NCI-H146 treated with DMSO at 0.1 percent for 48 hours (cell line): ENCODE measurements around the gene FCN1.

ENCODE experiments used
- DNase-seq: peaks from one replicate; lab custom pipeline; 2025; ENCODE audit not compliant: unreplicated experiment; lab: John Stamatoyannopoulos, UW

Gene FCN1

DNA sequence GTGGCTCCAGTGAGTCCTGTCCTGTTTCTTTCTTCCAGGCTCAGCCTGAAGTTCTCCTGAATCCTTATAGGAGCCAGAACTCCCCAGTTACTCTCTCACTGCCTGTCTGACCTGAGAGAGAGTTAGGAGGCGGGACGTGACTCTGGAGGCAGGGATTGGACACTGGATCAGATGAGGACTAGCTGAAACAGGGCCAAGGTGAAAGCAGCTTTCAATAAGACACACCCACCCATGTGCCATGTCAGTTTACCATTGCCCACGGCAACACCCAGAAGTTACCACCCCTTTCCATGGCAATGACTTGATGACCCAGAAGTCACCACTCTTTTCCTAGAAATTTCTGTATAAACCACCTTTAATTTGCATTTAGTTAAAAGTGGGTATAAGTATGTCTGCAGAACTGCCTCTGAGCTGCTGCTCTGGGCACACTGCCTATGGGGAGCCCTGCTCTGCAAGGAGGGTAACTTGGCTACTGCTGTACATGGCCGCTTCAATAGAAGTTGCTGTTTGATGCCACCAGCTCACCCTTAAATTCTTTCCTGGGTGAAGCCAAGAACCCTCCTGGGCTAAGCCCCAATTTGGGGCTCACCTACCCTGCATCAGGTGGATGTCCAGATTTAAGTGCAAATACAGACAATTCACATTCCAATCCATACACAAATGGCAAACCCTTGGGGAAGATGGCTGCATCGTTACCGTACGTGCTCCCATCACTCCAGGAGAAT, 23.4 kb downstream of the FCN1 start:
- no peak for DNase-seq

DNA sequence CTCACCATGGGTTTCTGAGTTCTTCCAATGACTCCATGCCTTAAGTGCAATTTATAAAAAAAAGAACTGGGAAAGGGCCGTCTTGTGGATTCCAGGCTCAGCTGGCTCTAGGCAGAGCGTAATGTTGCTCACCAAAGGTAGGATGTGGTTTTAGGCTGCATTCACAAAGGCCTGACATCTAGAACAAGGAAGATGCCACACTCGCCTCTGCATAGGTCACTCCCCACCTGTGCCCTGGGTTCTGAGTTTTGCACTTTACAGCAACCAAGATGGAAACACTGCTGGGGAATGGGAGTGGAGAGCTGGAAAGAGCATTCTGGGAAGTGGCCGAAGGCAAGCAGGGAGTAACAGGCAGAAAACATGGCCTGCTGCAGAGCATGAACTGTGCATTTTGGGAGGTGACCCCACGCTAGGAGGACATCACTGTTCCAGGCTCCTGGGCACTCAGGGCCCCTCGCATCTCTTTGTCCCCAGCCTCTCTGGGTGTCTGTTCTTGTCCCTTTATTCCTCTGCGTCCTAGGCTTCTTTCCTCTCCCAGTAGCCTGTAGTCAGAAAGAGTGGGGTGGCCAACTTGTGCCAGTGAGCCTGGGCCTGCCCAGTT, 24.8 kb downstream of the FCN1 start:
- DNase-seq = no peak

DNA sequence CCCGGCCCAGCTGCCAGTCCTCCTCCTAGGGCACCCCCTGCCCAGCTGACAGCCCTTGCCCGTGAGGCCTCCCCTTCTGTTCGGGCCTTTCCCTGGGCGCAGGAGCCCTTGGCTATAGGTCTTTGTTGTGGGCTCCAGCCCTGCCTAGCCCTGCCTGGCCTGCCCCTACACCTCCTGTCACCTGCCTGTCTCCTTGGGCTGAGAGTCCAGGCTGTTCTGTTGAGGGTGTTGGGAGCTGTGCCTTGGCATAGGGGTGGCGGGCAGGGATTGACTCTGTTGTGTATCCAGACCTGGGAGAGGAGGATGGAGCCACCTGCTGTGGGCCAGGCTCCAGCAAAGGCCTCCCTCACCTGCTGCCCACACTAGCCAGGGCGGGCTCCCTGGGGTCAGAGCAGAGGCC, 25.5 kb downstream of the FCN1 start:
- DNase-seq = no peak

DNA sequence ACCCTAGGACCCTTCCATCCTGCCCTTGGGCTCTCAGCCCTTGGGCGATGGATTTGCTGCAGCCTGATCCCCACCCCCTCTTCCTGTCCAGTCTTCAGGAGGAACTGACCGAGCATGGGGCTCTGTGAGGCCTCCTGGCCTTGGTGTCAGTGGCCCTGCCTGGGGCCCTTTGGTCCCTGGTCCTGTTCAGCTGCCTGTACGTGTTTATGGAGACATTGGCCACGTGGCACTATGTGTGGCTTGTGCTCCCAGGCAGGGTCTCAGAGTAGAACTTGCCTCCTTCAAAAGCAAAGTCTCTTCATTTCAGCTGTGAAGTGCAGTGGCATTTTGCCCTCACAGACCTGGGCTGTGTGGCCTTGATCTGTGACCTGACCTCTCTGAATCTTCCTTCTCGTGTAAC, 26.0 kb downstream of the FCN1 start:
- DNase-seq = no peak

DNA sequence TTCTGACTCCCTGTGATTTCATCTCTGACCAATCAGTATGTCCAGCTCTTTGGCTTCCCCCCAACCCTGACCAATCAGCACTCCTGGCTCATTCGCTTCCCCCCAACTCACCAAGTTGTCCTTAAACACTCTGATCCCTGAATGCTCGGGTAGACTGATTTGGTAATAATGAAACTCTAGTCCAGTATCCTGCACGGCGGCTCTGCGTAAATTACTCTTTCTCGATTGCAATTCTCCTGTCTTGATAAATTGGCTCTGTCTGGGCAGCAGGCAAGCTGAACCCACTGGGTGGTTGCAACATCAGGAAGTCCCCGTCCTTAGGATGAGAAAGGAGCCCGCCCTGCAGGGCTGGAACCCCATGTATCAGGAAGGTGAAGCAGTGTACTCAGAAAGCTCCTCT, 26.7 kb downstream of the FCN1 start:
- DNase-seq = no peak

DNA sequence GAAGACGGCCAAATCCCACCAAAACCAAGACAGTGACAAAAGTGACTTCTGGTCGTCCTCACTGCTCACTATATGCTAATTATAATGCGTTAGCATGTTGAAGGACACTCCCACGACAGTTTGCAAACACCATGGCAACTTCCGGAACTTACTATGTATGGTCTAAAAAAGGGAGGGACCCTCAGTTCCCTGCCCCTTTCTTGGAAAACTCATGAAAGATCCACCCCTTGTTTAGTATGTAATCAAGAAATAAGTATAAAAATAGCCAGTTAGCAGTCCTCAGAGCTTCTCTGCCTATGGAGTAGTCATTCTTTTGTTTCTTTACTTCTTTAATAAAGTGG, 27.6 kb downstream of the FCN1 start:
- DNase-seq = no peak

DNA sequence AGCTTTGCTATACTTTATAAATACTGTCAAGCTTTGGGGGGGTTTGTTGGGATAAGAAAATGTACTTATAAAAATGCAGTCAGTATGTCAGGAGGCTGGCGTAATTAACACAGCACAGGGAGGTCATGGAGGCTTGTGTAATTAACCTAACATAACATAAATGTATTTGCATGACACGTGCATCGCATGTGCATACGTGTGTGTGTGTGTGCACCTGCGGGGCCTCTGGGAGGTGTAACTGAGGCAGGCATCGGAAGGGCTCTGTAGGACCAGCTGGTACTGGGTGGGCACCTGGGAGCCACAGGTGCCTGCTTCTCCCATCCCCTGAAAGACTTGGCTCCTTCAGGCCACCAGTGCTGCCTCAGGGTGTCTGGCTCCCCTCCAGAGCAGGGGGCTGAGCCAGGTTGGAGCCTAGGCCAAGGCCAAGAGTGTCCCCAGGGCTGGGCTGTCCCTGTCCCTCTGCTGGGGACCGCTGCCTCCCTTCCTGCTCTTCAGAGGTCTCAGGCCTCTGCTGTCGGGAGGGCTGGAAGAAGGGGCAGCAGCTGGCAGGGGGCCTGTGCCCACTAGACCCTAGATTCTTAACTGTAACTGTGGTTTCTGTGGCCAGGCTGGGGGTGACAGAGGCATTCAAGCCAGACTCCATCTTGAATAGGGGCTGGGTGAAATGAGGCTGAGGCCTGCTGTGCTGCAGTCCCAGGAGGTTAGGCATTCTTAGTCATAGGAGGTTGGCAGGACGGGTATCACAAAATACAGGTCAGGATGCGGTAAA, 28.1 kb downstream of the FCN1 start:
- no peak for DNase-seq

DNA sequence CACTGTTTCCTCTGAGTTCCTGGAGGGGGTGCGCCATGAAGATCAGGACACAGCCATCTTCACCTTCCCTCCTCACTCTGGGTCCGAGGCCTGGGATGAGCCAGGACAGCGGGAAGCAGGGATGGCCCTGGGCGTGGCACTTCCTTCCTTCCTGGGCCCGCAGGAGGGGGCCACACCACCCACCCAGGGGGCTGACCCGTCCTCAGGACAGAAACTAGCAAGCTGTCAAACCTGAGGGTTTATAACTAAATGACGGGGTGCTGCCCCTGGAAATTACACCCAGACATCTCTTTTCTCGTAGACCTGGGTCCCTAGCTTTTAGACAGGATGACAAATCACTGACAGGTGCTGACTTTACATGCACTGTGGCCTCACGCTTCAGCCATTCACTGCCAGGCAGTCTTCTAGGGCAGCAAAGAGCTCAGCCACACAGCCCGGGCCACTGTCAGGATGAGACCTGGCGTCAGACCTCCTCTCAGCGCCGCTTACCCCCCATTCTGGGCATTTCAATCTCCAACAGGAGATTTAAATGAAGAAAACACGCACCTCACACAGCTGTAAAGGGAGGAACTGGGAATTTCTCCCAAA, 29.0 kb downstream of the FCN1 start:
- DNase-seq = no peak

DNA sequence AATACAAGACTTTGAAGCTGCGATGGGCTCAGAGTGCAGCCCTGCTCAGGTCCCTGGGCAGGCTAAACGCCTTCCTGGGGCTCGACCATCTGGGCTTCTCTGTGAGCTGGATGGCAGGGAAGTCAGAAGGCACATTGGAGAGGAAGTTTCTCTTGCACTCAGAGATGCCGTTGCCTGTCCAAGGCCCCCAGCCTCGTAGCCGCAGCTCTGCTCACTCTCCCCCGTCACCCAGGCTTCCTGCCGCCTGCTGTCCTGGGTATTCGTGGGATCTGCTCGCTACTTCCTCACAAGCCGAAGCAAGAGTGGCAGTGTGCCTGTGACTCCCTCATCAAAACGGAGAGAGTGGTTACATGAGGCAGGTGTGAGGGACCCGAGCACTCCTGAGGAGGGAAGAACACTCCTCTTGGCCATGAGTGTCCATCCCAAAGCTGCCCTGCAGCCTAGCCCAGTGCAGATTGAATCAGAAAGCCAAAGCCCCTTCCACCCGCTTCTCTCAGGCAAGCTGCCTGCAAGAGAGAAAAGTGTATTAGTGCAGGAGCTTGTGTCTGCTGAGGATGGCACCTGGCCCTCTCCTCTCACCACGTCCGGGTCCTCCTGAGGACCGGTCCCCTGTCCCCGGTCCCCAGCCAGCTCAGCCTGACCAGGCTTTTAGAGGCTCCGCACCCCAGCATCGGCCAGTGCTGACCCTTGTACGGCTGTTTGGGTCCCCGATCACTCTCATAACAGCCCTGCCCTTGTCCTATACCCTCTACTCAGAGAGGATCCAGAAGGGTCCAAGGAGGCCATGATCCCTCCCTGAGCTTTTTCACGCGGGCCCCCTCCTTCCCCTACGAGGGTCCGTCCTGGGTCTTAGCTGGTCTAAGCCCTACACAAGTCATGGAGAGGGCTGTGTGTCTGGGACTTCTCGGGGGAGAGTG, 29.8 kb downstream of the FCN1 start:
- DNase-seq = no peak

DNA sequence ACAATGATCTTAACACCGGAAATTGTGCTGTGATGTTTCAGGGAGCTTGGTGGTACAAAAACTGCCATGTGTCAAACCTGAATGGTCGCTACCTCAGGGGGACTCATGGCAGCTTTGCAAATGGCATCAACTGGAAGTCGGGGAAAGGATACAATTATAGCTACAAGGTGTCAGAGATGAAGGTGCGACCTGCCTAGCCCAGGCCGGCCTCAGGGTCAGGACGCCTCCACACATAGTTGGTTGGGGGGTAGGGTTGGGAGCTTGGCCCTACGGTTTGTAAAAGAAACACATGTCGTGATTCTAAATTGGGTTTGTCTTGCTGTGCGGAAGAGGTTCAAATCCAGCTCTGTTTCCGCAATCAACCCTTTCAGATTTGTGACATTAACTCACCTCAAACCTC, 30.5 kb downstream of the FCN1 start:
- DNase-seq = no peak

DNA sequence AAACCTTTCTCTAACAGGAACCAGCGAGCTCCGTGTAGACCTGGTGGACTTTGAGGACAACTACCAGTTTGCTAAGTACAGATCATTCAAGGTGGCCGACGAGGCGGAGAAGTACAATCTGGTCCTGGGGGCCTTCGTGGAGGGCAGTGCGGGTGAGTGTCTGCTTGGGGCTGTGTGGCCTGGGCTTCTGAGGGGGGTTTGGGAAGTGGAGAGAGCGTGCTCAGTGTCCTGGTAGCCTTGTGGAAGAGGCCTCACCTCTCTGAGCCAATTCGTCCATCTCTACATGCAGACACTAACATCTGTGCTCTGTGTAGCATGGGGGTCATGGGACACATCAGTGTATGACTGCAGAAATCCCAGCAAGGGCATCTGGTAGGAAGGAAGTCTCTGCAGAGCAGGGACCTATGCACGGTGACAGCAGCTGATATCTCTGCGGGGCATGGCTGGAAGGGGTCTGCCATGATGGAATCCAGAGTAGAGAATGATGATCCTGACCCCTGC, 31.2 kb downstream of the FCN1 start:
- DNase-seq = no peak

DNA sequence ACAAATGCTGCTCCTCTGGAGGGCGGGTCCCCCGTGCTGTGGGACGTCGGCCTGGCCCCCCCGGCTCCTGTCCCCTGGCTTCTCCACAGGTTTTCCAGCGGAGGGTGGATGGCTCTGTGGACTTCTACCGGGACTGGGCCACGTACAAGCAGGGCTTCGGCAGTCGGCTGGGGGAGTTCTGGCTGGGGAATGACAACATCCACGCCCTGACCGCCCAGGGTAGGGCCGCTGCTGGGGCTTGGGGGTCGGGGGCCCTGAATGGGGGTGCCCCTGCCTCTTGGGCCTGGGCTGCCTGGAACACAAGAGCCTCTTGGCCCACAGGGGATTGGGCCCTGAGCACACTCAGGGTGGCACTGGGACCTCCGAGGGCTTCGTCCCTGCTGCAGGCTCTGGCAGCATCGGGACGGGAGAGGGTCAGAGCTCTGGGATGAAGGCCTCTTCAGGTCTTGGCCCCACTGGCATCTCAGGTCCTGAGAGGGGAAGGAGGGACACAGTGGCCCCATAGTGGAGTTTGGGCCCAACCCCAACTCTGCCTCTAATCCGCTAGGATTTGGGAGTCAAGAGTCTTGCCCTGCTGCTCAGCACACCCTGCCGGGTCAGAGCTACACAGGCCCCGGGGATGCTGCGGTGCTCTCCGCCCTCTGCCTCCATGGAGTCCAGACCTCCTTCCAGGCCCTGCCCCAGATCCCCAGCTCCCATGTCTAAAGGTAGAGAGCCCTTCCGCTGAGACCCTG, 31.9 kb downstream of the FCN1 start:
- no peak for DNase-seq

DNA sequence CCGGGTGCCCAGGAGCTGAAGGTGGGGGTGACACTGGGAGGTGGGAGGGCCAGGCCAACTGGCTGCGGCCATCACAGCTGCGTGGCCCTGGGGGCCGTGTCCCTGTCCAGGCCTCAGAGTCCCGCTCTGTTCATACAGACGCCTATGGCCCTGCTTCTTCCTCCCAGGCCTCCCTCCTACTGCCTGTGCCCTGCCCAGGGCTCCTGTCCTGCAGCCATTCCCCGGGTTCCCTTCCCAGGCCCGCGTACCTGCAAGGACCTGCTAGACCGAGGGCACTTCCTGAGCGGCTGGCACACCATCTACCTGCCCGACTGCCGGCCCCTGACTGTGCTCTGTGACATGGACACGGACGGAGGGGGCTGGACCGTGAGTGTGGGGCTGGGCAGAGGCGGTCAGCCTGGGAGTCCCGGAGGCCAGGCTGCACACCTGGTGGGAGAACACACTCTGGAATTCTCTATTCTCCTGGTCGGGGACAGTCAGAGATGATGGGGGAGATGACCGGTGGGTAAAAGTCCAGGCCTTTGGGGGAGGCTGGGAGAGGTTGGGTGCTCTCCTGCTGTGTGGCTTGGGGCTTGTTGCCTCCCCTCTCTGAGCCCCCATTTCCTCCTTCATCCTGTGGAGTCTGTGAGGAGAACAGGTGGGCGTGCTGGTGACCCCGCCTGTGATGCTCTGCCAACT, 32.6 kb downstream of the FCN1 start:
- DNase-seq = no peak

DNA sequence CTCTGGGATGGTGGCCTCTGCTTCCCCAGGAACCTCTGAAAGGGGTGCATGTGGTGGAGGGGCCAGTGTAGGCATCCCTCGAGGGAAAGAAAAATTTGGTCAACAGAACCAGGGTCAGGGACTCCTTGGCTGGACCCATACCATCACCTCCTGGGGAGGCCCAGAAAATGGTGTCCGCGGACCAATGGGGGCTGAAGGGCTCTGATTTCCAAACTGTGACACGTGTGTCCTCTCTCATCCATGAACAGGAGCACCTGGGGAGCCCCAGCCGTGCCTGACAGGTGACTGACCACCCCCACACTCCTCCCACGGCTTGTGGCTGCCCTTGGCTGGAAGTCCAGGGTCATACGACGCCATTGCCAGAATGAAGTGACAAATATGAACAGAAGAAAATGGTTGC, 33.2 kb downstream of the FCN1 start:
- no peak for DNase-seq

DNA sequence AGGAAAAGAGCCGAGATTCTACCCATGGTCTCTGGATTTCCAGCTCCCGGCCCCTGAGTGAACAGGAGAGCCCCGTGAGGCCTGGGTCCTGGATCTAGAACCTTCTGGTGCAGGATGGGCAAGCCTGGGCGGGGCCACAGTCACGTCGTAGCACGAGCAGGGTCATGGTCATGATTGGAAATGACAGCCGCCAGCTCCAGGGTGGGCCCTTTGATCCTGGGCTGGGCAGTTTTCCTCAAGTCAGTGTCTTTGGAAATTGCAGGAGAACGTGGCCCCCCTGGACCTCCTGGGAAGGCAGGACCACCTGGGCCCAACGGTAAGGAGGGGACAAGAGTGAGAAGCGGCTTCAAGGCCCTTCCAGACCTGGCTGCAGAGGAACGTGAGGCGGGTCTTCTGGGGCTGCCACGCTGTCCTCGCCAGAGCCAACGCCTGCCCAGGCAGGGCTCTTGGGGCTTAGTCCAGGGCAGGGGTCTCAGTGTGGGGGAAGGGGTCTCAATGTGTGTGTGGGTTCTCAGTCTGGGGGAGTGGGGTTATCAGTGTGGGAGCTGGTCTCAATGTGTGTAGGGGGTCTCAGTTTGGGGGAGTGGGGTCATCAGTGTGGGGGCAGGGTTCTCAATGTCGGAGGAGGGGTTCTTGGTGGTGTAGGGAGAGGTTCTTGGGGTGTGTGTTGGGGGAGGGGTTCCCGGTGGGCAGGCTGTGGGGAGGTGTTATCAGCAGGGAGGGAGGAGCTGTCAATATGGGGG, 34.5 kb downstream of the FCN1 start:
- DNase-seq = no peak

DNA sequence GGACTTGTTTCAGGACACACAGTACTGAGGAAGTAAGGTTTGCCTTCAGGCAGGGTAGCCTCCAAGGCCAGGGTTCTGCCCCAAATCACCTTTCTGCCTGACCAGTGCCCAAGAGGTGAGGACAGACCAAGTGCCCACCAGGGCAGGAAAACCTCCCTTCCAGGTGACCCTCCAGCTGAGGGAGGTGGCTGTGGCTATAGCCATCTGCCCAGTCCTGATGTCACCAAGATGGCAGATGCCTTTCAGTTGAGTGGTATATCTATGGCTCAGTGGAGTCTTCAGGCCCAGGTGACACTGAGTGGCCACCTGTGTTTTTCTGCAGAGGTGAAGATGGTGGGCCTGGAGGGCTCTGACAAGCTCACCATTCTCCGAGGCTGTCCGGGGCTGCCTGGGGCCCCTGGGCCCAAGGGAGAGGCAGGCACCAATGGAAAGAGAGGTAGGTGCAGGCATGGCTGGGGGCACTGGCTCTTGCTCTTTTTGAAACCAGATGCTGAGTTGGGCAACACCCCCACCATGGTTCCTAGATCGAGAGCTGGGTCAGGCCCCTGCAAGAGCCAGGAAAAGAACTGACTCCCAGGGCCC, 35.4 kb downstream of the FCN1 start:
- no peak for DNase-seq

DNA sequence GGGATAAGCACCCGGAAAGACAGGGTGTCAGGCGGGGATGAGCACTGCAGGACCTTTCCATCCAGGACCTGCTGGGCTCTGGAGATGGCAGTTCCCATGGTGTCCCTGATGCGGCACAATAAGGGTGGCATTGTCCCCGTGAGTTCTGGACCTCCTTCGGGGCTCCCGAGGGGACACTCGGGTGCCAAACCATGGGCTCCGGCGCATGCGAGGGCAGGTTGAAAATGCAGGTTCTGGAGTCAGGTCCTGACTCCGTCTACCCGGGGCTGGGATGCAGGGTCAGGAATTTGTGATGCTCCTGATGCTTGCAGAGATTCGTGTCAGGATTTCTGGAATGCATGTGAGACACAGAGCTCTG, 36.4 kb downstream of the FCN1 start:
- no peak for DNase-seq

DNA sequence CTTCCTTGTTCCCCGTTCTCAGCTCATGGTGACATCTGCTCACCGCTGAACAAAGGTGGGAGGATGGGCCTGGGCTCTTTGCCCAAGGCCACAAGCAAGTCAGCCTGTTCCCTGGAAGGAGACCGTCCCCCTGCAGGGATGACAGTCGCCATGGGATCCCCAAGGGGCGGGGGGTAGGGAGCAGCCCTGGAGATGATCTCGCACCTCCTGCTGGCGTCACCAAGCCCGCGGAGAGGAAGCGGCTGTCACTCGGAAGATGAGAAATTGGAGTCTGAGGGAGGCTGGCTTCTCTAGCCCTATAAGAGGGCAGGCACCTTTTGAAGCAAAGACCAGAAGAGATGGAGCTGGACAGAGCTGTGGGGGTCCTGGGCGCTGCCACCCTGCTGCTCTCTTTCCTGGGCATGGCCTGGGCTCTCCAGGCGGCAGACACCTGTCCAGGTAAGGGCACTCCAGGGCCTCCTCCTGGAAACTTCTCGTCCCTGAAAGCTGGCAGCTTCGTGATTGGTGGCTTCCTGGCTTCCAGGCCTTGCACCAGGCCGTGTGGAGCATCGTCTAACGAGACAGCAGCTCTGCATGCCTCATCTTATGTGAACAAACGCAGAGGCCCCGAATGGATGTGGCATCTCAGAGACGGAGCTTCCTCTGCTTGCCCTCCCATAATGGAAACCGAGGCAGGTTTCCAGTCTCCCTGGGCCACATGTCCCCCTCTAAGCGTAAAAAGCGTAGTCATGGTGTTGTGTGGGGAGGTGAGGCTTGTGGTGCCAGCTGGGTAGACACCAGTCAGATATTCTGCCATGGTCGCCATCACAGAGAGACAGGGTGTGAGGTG, 37.0 kb downstream of the FCN1 start, which contains the start of gene FCN2:
Gene FCN2, plus strand, starts transcription at position 327 of the 829 bp plus-strand sequence. Its CDS starts 12 bp downstream, at position 339.
- DNase-seq = no peak
